IMR-90 (cell line): ENCODE measurements around the gene CPLX1. TPM values are rescaled to one million over a fixed set of nuclear protein-coding genes. Genes with fewer than 3 reads are reported as not detected.

ENCODE experiments used
- ATAC-seq: fragments of 200-7000 bp; cut with Tn5 transposase; 2 replicates; pipeline ENCODE4 v1.9.1; 2020; ENCODE audit warnings: low read depth, mild to moderate bottlenecking, moderate library complexity
- BruUV-seq: library from RNA; stranded (reverse); fragments of 400-500 nt; replicated peaks from 2 replicates; lab custom pipeline; 2021; lab: Mats Ljungman, UMichigan
- CTCF ChIA-PET: fragments of 300-600 bp; formaldehyde crosslinking; extraction: SDS; loops from one replicate; lab custom pipeline; 2021; ENCODE audit warnings: antibody characterized with exemption; lab: Yijun Ruan, JAX
- POLR2A ChIA-PET: fragments of 300-600 bp; sonication (Branson Sonifier 250); formaldehyde crosslinking; loops from one replicate; lab custom pipeline; 2022; ENCODE audit warnings: antibody characterized with exemption; ENCODE audit not compliant: unreplicated experiment; lab: Charles Lee
- DNase-seq: peaks from one replicate; pipeline ENCODE4 v3.0.0; 2013
- H2AFZ ChIP-seq: replicated peaks from 2 replicates; pipeline ENCODE3; 2013; ENCODE audit warnings: low read length, mild to moderate bottlenecking; ENCODE audit not compliant: poor library complexity
- H2AK5ac ChIP-seq: 2 replicates; pipeline ENCODE4 v1.6.1; 2013; ENCODE audit warnings: low read depth, low read length, inconsistent platforms
- H2AK9ac ChIP-seq: replicated peaks from 2 replicates; pipeline ENCODE3; 2013; ENCODE audit warnings: mild to moderate bottlenecking, low read depth, low read length, moderate library complexity; ENCODE audit not compliant: poor library complexity
- H2BK120ac ChIP-seq: 2 replicates; pipeline ENCODE4 v1.6.1; 2013; ENCODE audit warnings: low read depth, low read length, inconsistent platforms
- H2BK15ac ChIP-seq: 3 replicates; pipeline ENCODE4 v1.6.1; 2013; ENCODE audit warnings: low read depth, low read length, inconsistent platforms
- H2BK20ac ChIP-seq: 2 replicates; pipeline ENCODE4 v1.6.1; 2013; ENCODE audit warnings: low read depth, mild to moderate bottlenecking, inconsistent platforms, low read length, moderate library complexity
- H2BK5ac ChIP-seq: 2 replicates; pipeline ENCODE4 v1.6.1; 2013; ENCODE audit warnings: mild to moderate bottlenecking, low read depth, low read length, inconsistent platforms; ENCODE audit not compliant: poor library complexity, severe bottlenecking
- H3K14ac ChIP-seq: replicated peaks from 2 replicates; pipeline ENCODE4 v1.6.1; 2013; ENCODE audit warnings: low read depth, low read length, inconsistent platforms
- H3K18ac ChIP-seq: 2 replicates; pipeline ENCODE4 v1.6.1; 2013; ENCODE audit warnings: low read depth, low read length, control low read depth
- H3K23ac ChIP-seq: 2 replicates; pipeline ENCODE4 v1.6.1; 2013; ENCODE audit warnings: low read depth, low read length, inconsistent platforms
- H3K27ac ChIP-seq: 2 replicates; pipeline ENCODE4 v1.5.1; 2013; ENCODE audit warnings: mild to moderate bottlenecking, control low read depth, low read length; ENCODE audit not compliant: insufficient read depth
- H3K27me3 ChIP-seq: 2 replicates; pipeline ENCODE4 v1.6.1; 2013; ENCODE audit warnings: low read length; ENCODE audit not compliant: control insufficient read depth, insufficient read depth
- H3K36me3 ChIP-seq: 2 replicates; pipeline ENCODE4 v1.6.1; 2013; ENCODE audit warnings: low read length, mixed read lengths; ENCODE audit not compliant: control insufficient read depth, insufficient read depth
- H3K4ac ChIP-seq: 2 replicates; pipeline ENCODE4 v1.6.1; 2013; ENCODE audit warnings: low read depth, low read length, inconsistent platforms
- H3K4me1 ChIP-seq: 2 replicates; pipeline ENCODE4 v1.6.1; 2013; ENCODE audit warnings: low read length, mixed read lengths; ENCODE audit not compliant: control insufficient read depth, insufficient read depth
- H3K4me2 ChIP-seq: 2 replicates; pipeline ENCODE4 v1.6.1; 2013; ENCODE audit warnings: low read depth, mild to moderate bottlenecking, control low read depth, low read length, moderate library complexity
- H3K4me3 ChIP-seq: 2 replicates; pipeline ENCODE4 v1.5.1; 2013; ENCODE audit warnings: low read depth, mild to moderate bottlenecking, control low read depth, low read length, moderate library complexity; ENCODE audit not compliant: insufficient read depth
- H3K56ac ChIP-seq: 2 replicates; pipeline ENCODE4 v1.6.1; 2013; ENCODE audit warnings: low read length, inconsistent platforms; ENCODE audit not compliant: insufficient read depth; ENCODE audit errors: extremely low read depth
- H3K79me1 ChIP-seq, 2 experiments: 2 replicates each; pipeline ENCODE4 v1.6.1; 2013; ENCODE audit warnings: low read length in 2 of 2, inconsistent platforms in 1 of 2, low read depth in 1 of 2
- H3K9ac ChIP-seq: 2 replicates; pipeline ENCODE4 v1.6.1; 2013; ENCODE audit warnings: low read depth, low read length, control low read depth
- H3K9me1 ChIP-seq: 2 replicates; pipeline ENCODE4 v1.6.1; 2013; ENCODE audit warnings: low read length, inconsistent platforms; ENCODE audit not compliant: insufficient read depth
- H3K9me3 ChIP-seq: 2 replicates; pipeline ENCODE4 v1.6.1; 2013; ENCODE audit warnings: low read length; ENCODE audit not compliant: control insufficient read depth, insufficient read depth
- H4K20me1 ChIP-seq: 2 replicates; pipeline ENCODE4 v1.6.1; 2013; ENCODE audit warnings: low read length, inconsistent platforms; ENCODE audit not compliant: insufficient read depth
- H4K5ac ChIP-seq: 2 replicates; pipeline ENCODE4 v1.6.1; 2013; ENCODE audit warnings: mild to moderate bottlenecking, low read depth, low read length, control low read depth
- H4K8ac ChIP-seq, 2 experiments: 2 replicates each; pipeline ENCODE4 v1.6.1; 2013; ENCODE audit warnings: low read depth in 2 of 2, low read length in 2 of 2, control low read depth in 1 of 2, inconsistent platforms in 1 of 2
- H4K91ac ChIP-seq: 2 replicates; pipeline ENCODE4 v1.6.1; 2013; ENCODE audit warnings: low read depth, low read length, inconsistent platforms; ENCODE audit not compliant: insufficient read depth
- BHLHE40 ChIP-seq: fragments of 150-350 bp; IDR thresholded peaks from 2 replicates; pipeline ENCODE4 v1.6.1; 2016; ENCODE audit warnings: mild to moderate bottlenecking, low read depth, low read length
- CEBPB ChIP-seq: IDR thresholded peaks from 2 replicates; pipeline ENCODE4 v1.6.1; 2012; ENCODE audit warnings: low read depth, low read length, improper control_type of control experiment
- CHD1 ChIP-seq: IDR thresholded peaks from 2 replicates; pipeline ENCODE4 v1.6.1; 2012; ENCODE audit warnings: low read depth, low read length, improper control_type of control experiment
- FOS ChIP-seq: fragments of 150-350 bp; IDR thresholded peaks from 2 replicates; pipeline ENCODE4 v1.6.1; 2016; ENCODE audit warnings: low read depth, low read length
- MAFK ChIP-seq: IDR thresholded peaks from 2 replicates; pipeline ENCODE4 v1.6.1; 2012; ENCODE audit warnings: low read depth, low read length, improper control_type of control experiment
- MAZ ChIP-seq: IDR thresholded peaks from 2 replicates; pipeline ENCODE4 v1.6.1; 2012; ENCODE audit warnings: low read depth, mild to moderate bottlenecking, low read length, improper control_type of control experiment, moderate library complexity, borderline replicate concordance
- MXI1 ChIP-seq: IDR thresholded peaks from 2 replicates; pipeline ENCODE4 v1.6.1; 2012; ENCODE audit warnings: low read depth, mild to moderate bottlenecking, low read length, moderate library complexity, borderline replicate concordance
- NFE2L2 ChIP-seq: fragments of 150-350 bp; IDR thresholded peaks from 2 replicates; pipeline ENCODE4 v1.6.1; 2016; ENCODE audit warnings: low read depth, mild to moderate bottlenecking, low read length
- POLR2A ChIP-seq: IDR thresholded peaks from 2 replicates; pipeline ENCODE4 v1.6.1; 2012; ENCODE audit warnings: mild to moderate bottlenecking, low read depth, low read length
- RAD21 ChIP-seq: IDR thresholded peaks from 2 replicates; pipeline ENCODE4 v1.6.1; 2012; ENCODE audit warnings: low read length, improper control_type of control experiment
- RCOR1 ChIP-seq: IDR thresholded peaks from 2 replicates; pipeline ENCODE4 v1.6.1; 2012; ENCODE audit warnings: mild to moderate bottlenecking, low read length, improper control_type of control experiment; ENCODE audit not compliant: insufficient replicate concordance
- RFX5 ChIP-seq: IDR thresholded peaks from 2 replicates; pipeline ENCODE4 v1.8.0; 2012; ENCODE audit warnings: low read depth, mild to moderate bottlenecking, low read length, moderate library complexity
- SMC3 ChIP-seq: fragments of 150-350 bp; IDR thresholded peaks from 2 replicates; pipeline ENCODE4 v1.6.1; 2016; ENCODE audit warnings: low read depth, mild to moderate bottlenecking, antibody characterized with exemption, low read length, moderate library complexity
- WGBS, 2 experiments: methylation state at CpG; one replicate each; pipeline versions ENCODE4 v1.1.5 to v1.1.7; 2013; ENCODE audit warnings: missing lambda C conversion rate in 2 of 2; ENCODE audit not compliant: insufficient read length in 1 of 2; ENCODE audit errors: extremely low coverage in 2 of 2; 5-methylcytosine and 5-hydroxymethylcytosine counted together
- dilution Hi-C: fragments of 300-500 bp; cut with HindIII; formaldehyde crosslinking; loops from one replicate; pipeline ENCODE4 v1.14.3; 2018; ENCODE audit warnings: low sequenced_read_pairs; ENCODE audit not compliant: unreplicated experiment
- in situ Hi-C: fragments of 300-500 bp; cut with MboI; formaldehyde crosslinking; loops from 3 replicates; pipeline ENCODE4 v1.14.3; 2019; ENCODE audit warnings: low sequenced_read_pairs, inconsistent platforms, mixed read lengths
- intact Hi-C: fragments of 100-400 bp; cut with micrococcal nuclease; formaldehyde crosslinking; loops from 2 replicates; pipeline ENCODE4 v1.10.0; 2022
- polyA plus RNA-seq, 3 experiments: library from polyadenylated mRNA; depleted of rRNA; stranded (reverse); fragments of >200 nt; gene quantifications; 2 replicates each; pipeline ENCODE4 v1.2.3, GENCODE V29; 2012; ENCODE audit warnings: low replicate concordance in 1 of 3
- total RNA-seq: library from RNA; depleted of rRNA; stranded (reverse); fragments of >200 nt; gene quantifications from 2 replicates; pipeline ENCODE4 v1.2.3, GENCODE V29; 2012
- TF ChIP-seq, protein P1 (sequence below): fragments of 150-350 bp; IDR thresholded peaks from 2 replicates; pipeline ENCODE4 v1.6.1; 2016; ENCODE audit warnings: low read depth, mild to moderate bottlenecking, low read length, moderate library complexity, borderline replicate concordance
- TF ChIP-seq, protein P2 (sequence below): conservative IDR thresholded peaks from 2 replicates; pipeline ENCODE4 v1.5.1; 2012; ENCODE audit warnings: mild to moderate bottlenecking, low read depth, low read length, improper control_type of control experiment
- TF ChIP-seq, protein P3 (sequence below): fragments of 150-350 bp; IDR thresholded peaks from 2 replicates; pipeline ENCODE4 v1.6.1; 2017; ENCODE audit warnings: mild to moderate bottlenecking, antibody characterized with exemption, low read length, low read depth

The CPLX1 gene
- total and polyA plus RNA-seq, 2 of the 4 experiments (the other 2 are of a cell fraction) = 0.05 TPM; not detected in 1

DNA sequence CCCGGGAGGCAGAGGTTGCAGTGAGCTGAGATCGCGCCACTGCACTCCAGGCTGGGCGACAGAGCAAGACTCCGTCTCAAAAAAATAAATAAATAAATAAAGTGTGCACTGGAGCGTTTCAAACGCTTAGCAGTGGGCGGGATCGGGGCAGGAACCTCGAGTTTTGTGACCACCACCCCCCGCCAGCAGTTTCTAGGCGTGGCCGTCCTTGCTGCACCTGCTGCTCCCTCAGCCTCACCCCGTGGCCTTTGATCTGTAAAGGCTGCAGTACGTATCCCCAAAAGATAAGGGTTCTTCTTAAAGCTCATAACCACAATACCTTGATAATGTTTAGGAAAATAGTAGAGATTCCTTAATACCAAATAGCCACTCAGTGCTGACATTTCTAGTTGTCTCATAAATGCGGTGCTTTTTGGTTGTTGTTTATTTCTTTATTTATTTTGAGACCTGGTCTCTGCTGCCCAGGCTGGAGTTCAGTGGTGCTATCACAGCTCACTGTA lies 87.1 kb downstream of the CPLX1 start:
- H3K18ac ChIP-seq = no peak overlapping the region
- no peak overlapping the region for H2AK5ac ChIP-seq
- no peak overlapping the region for H3K14ac ChIP-seq
- H3K4ac ChIP-seq = no peak overlapping the region
- H3K4me1 ChIP-seq = peaks cover 8% of the 10 kb centered on the region
- no peak overlapping the region for H2BK120ac ChIP-seq
- DNase-seq (no peak), ATAC-seq (no peak)
- no peak overlapping the region for H2BK5ac ChIP-seq
- dilution Hi-C loops = no loop called here
- ChIA-PET CTCF (interaction anchor here (0.6 kb wide), 1 partner anchor 37 kb away, joined by 3 read pairs; no protein-coding TSS in a partner anchor), POLR2A (no interaction called here)
- intact Hi-C loops = no loop called here
- H3K9me1 ChIP-seq = peaks cover 6% of the 10 kb centered on the region; the same call in 1 of the 2 replicates
- in situ Hi-C loops = no loop called here
- no peak overlapping the region for H2AK9ac ChIP-seq
- H3K9ac ChIP-seq = no peak overlapping the region
- H2BK15ac ChIP-seq = no peak overlapping the region
- no peaks in the 10 kb centered on the region for H3K9me3 ChIP-seq
- H4K8ac ChIP-seq = no peak overlapping the region
- no peak overlapping the region for H3K56ac ChIP-seq
- H3K4me3 ChIP-seq = no peak overlapping the region
- H4K5ac ChIP-seq = no peak overlapping the region
- H4K20me1 ChIP-seq = peaks cover 41% of the 10 kb centered on the region
- H3K27me3 ChIP-seq = no peaks in the 10 kb centered on the region
- H2BK20ac ChIP-seq = no peak overlapping the region
- H3K4me2 ChIP-seq = no peak overlapping the region
- peaks cover 15 to 40% of the 10 kb centered on the region in 2 experiments for H3K79me1 ChIP-seq
- H2AFZ ChIP-seq = no peak overlapping the region
- WGBS, 2 experiments = 81% methylated on average over 7 of the region's 16 CpGs; no CpG with 5 or more reads in 1 of the 2 experiments
- H3K27ac ChIP-seq = no peak overlapping the region
- H4K91ac ChIP-seq = no peak overlapping the region
- TF ChIP-seq NFE2L2 (no peak), CEBPB (no peak), POLR2A (no peak), RFX5 (no peak), RCOR1 (no peak), FOS (no peak), MAFK (no peak), MAZ (no peak), CHD1 (no peak), BHLHE40 (no peak), SMC3 (no peak), RAD21 (no peak), MXI1 (no peak)
- TF ChIP-seq, protein P1, sequence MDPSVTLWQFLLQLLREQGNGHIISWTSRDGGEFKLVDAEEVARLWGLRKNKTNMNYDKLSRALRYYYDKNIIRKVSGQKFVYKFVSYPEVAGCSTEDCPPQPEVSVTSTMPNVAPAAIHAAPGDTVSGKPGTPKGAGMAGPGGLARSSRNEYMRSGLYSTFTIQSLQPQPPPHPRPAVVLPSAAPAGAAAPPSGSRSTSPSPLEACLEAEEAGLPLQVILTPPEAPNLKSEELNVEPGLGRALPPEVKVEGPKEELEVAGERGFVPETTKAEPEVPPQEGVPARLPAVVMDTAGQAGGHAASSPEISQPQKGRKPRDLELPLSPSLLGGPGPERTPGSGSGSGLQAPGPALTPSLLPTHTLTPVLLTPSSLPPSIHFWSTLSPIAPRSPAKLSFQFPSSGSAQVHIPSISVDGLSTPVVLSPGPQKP = no peak
- TF ChIP-seq, protein P2, sequence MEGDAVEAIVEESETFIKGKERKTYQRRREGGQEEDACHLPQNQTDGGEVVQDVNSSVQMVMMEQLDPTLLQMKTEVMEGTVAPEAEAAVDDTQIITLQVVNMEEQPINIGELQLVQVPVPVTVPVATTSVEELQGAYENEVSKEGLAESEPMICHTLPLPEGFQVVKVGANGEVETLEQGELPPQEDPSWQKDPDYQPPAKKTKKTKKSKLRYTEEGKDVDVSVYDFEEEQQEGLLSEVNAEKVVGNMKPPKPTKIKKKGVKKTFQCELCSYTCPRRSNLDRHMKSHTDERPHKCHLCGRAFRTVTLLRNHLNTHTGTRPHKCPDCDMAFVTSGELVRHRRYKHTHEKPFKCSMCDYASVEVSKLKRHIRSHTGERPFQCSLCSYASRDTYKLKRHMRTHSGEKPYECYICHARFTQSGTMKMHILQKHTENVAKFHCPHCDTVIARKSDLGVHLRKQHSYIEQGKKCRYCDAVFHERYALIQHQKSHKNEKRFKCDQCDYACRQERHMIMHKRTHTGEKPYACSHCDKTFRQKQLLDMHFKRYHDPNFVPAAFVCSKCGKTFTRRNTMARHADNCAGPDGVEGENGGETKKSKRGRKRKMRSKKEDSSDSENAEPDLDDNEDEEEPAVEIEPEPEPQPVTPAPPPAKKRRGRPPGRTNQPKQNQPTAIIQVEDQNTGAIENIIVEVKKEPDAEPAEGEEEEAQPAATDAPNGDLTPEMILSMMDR = no peak
- TF ChIP-seq, protein P3, sequence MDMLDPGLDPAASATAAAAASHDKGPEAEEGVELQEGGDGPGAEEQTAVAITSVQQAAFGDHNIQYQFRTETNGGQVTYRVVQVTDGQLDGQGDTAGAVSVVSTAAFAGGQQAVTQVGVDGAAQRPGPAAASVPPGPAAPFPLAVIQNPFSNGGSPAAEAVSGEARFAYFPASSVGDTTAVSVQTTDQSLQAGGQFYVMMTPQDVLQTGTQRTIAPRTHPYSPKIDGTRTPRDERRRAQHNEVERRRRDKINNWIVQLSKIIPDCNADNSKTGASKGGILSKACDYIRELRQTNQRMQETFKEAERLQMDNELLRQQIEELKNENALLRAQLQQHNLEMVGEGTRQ = no peak
- no TSS peak for BruUV-seq
- peaks cover 50% of the 10 kb centered on the region for H3K36me3 ChIP-seq
- no peak overlapping the region for H3K23ac ChIP-seq
